Neuronal stem cell (in vitro differentiated cells): Measurements from ENCODE around the gene VPS51. TPM values are rescaled to one million over a fixed set of nuclear protein-coding genes. Genes with fewer than 3 reads are reported as not detected.

ENCODE experiments used
- DNase-seq: peaks from one replicate; pipeline ENCODE4 v3.0.0-alpha.2; 2013; ENCODE audit warnings: low spot score
- H2AFZ ChIP-seq: one replicate; pipeline ENCODE4 v1.6.1; 2013; ENCODE audit warnings: mild to moderate bottlenecking, low read length, inconsistent platforms
- H2AK5ac ChIP-seq: 2 replicates; pipeline ENCODE4 v1.6.1; 2013; ENCODE audit warnings: low read depth, mild to moderate bottlenecking, inconsistent platforms, low read length, moderate library complexity, mixed read lengths
- H2BK120ac ChIP-seq: 2 replicates; pipeline ENCODE4 v1.6.1; 2013; ENCODE audit warnings: low read depth, mild to moderate bottlenecking, inconsistent platforms, low read length, moderate library complexity, mixed read lengths
- H2BK12ac ChIP-seq: one replicate; pipeline ENCODE4 v1.6.1; 2013; ENCODE audit warnings: low read length, inconsistent platforms
- H2BK15ac ChIP-seq: 2 replicates; pipeline ENCODE4 v1.6.1; 2013; ENCODE audit warnings: mild to moderate bottlenecking, low read length, inconsistent platforms, mixed read lengths
- H2BK5ac ChIP-seq: one replicate; pipeline ENCODE4 v1.6.1; 2013; ENCODE audit warnings: inconsistent platforms, mild to moderate bottlenecking, low read length, moderate library complexity
- H3K14ac ChIP-seq: one replicate; pipeline ENCODE4 v1.6.1; 2013; ENCODE audit warnings: low read length, inconsistent platforms
- H3K18ac ChIP-seq: 2 replicates; pipeline ENCODE4 v1.6.1; 2013; ENCODE audit warnings: low read length, inconsistent platforms
- H3K23ac ChIP-seq: 2 replicates; pipeline ENCODE4 v1.6.1; 2013; ENCODE audit warnings: low read depth, mild to moderate bottlenecking, mixed read lengths, low read length, inconsistent platforms; ENCODE audit not compliant: poor library complexity
- H3K27ac ChIP-seq: replicated peaks from 3 replicates; pipeline ENCODE4 v1.5.1; 2013; ENCODE audit warnings: low read length, inconsistent platforms
- H3K27me3 ChIP-seq, 3 experiments: 2 replicates each; pipeline ENCODE4 v1.6.1; 2013; ENCODE audit warnings: low read length in 3 of 3, mild to moderate bottlenecking in 2 of 3, inconsistent platforms in 1 of 3, low read depth in 1 of 3, mixed read lengths in 1 of 3, moderate library complexity in 1 of 3; ENCODE audit not compliant: control insufficient read depth in 3 of 3, insufficient read depth in 3 of 3
- H3K36me3 ChIP-seq, 2 donors: replicated peaks in 1 of 2; 2 replicates each; pipeline ENCODE4 v1.6.1; 2013; ENCODE audit warnings: low read length in 2 of 2; ENCODE audit not compliant: control insufficient read depth in 2 of 2, insufficient read depth in 2 of 2
- H3K4ac ChIP-seq: 2 replicates; pipeline ENCODE4 v1.6.1; 2013; ENCODE audit warnings: inconsistent platforms, mild to moderate bottlenecking, low read length, moderate library complexity
- H3K4me1 ChIP-seq, 2 donors: 1 replicate in 1 of 2; 2 replicates in 1 of 2; pipeline ENCODE4 v1.6.1; 2013; ENCODE audit warnings: low read length in 2 of 2, low read depth in 1 of 2; ENCODE audit not compliant: control insufficient read depth in 2 of 2, insufficient read depth in 1 of 2
- H3K4me2 ChIP-seq: one replicate; pipeline ENCODE4 v1.6.1; 2013; ENCODE audit warnings: mild to moderate bottlenecking, low read length, inconsistent platforms; ENCODE audit not compliant: insufficient read depth, poor library complexity, severe bottlenecking
- H3K4me3 ChIP-seq, 2 donors: 2 replicates each; pipeline ENCODE4 v1.5.1; 2013; ENCODE audit warnings: low read length in 2 of 2, mild to moderate bottlenecking in 2 of 2, inconsistent platforms in 1 of 2, moderate library complexity in 1 of 2
- H3K79me1 ChIP-seq: one replicate; pipeline ENCODE4 v1.6.1; 2013; ENCODE audit warnings: low read depth, mild to moderate bottlenecking, inconsistent platforms, low read length, moderate library complexity
- H3K9ac ChIP-seq: one replicate; pipeline ENCODE4 v1.6.1; 2013; ENCODE audit warnings: mild to moderate bottlenecking, low read depth, low read length, inconsistent platforms; ENCODE audit not compliant: poor library complexity
- H3K9me3 ChIP-seq, 2 donors: replicated peaks in 1 of 2; 2 replicates each; pipeline versions ENCODE3 to v1.6.1; 2013; ENCODE audit warnings: low read length in 2 of 2, mild to moderate bottlenecking in 2 of 2, inconsistent platforms in 1 of 2, low read depth in 1 of 2, mixed read lengths in 1 of 2, moderate library complexity in 1 of 2; ENCODE audit not compliant: control insufficient read depth in 2 of 2, insufficient read depth in 1 of 2
- H4K8ac ChIP-seq: one replicate; pipeline ENCODE4 v1.6.1; 2013; ENCODE audit warnings: low read depth, mild to moderate bottlenecking, inconsistent platforms, low read length, moderate library complexity
- H4K91ac ChIP-seq: one replicate; pipeline ENCODE4 v1.6.1; 2013; ENCODE audit warnings: low read length, low read depth, mild to moderate bottlenecking, inconsistent platforms; ENCODE audit not compliant: poor library complexity
- WGBS, 2 donors: extraction: QIAGEN DNeasy Blood & Tissue Kit; methylation state at CpG; one replicate each; pipeline ENCODE4 v1.1.7; 2013; ENCODE audit warnings: missing lambda C conversion rate in 2 of 2, mixed read lengths in 1 of 2; ENCODE audit not compliant: insufficient read length in 2 of 2, insufficient replicate concordance in 1 of 2; ENCODE audit errors: extremely low coverage in 2 of 2; 5-methylcytosine and 5-hydroxymethylcytosine counted together
- small RNA-seq: library from polyadenylated mRNA; stranded (forward); fragments of <200 nt; extraction: miRNeasy Mini kit (QIAGEN cat#:217004); gene quantifications from one replicate; pipeline ENCODE3, GENCODE V24; 2013; ENCODE audit not compliant: insufficient read depth

The VPS51 gene

DNA sequence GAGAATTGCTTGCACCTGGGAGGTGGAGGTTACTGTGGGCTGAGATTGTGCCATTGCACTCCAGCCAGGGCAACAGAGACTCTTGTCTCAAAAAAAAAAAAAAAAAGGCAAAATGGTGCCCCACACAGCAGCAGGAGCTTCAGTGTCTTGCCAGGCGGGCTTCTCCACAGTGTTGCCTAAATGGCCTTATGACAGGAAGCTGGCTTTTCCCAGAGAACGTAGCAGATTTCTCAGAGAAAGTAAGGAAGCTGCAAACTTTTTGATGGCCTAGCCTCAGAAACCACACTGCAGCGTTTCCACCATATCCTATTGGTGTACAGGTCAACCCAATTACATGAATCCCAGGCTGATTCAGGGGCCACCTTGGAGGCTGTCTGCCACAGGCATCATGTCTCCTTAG is 61.3 kb downstream of the VPS51 start:
- no peak overlapping the region for H3K9ac ChIP-seq
- no peaks in the 10 kb centered on the region for H3K4me1 ChIP-seq
- no peak for DNase-seq
- H4K91ac ChIP-seq, result no peak overlapping the region
- no peak overlapping the region for H2BK12ac ChIP-seq
- no peak overlapping the region for H2AK5ac ChIP-seq
- H2AFZ ChIP-seq, result no peak overlapping the region
- no CpG with 5 or more reads among the region's 3 CpGs for WGBS, 2 donors
- no peak overlapping the region for H3K4me3 ChIP-seq
- H3K23ac ChIP-seq, result no peak overlapping the region
- no peak overlapping the region for H3K27ac ChIP-seq
- no peaks in the 10 kb centered on the region for H3K36me3 ChIP-seq
- no peak overlapping the region for H2BK15ac ChIP-seq
- H3K4ac ChIP-seq, result no peak overlapping the region
- H3K9me3 ChIP-seq, result no peaks in the 10 kb centered on the region
- H2BK120ac ChIP-seq, result no peak overlapping the region
- no peak overlapping the region for H3K14ac ChIP-seq
- H4K8ac ChIP-seq, result no peak overlapping the region
- no peaks in the 10 kb centered on the region for H3K27me3 ChIP-seq
- H3K4me2 ChIP-seq, result no peak overlapping the region
- H3K79me1 ChIP-seq, result no peaks in the 10 kb centered on the region
- H2BK5ac ChIP-seq, result no peak overlapping the region
- H3K18ac ChIP-seq, result no peak overlapping the region

DNA sequence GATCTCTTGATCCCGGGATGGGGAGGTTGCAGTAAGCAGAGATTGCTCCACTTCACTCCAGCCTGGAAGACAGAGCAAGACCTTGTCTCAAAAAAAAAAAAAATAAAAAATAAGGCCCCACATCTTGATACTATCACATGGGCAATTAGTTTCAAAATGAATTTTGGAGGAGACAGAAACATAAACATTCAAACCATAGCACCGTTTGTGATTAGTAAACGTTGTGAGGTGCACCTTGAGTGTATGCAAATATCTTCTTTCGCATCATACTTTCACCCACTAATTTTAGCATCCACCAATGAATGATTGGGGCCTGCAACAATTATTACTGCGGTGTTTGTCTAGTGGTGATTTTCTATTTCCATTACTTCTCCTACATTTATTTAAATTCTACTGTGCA is 63.0 kb downstream of the VPS51 start:
- H3K9me3 ChIP-seq, result no peaks in the 10 kb centered on the region
- H2AFZ ChIP-seq, result no peak overlapping the region
- no peak overlapping the region for H3K27ac ChIP-seq
- H2BK120ac ChIP-seq, result no peak overlapping the region
- DNase-seq, result no peak
- no peak overlapping the region for H2AK5ac ChIP-seq
- H3K14ac ChIP-seq, result no peak overlapping the region
- no peak overlapping the region for H3K23ac ChIP-seq
- no peaks in the 10 kb centered on the region for H3K79me1 ChIP-seq
- H3K27me3 ChIP-seq, result no peaks in the 10 kb centered on the region
- H3K9ac ChIP-seq, result no peak overlapping the region
- H3K4me3 ChIP-seq, result no peak overlapping the region
- no peak overlapping the region for H2BK15ac ChIP-seq
- H3K4me2 ChIP-seq, result no peak overlapping the region
- H4K8ac ChIP-seq, result no peak overlapping the region
- no peaks in the 10 kb centered on the region for H3K36me3 ChIP-seq
- H2BK5ac ChIP-seq, result no peak overlapping the region
- no peak overlapping the region for H3K18ac ChIP-seq
- H2BK12ac ChIP-seq, result no peak overlapping the region
- H4K91ac ChIP-seq, result no peak overlapping the region
- H3K4me1 ChIP-seq, result no peaks in the 10 kb centered on the region
- WGBS, 2 donors, result no CpG with 5 or more reads among the region's 5 CpGs
- no peak overlapping the region for H3K4ac ChIP-seq

DNA sequence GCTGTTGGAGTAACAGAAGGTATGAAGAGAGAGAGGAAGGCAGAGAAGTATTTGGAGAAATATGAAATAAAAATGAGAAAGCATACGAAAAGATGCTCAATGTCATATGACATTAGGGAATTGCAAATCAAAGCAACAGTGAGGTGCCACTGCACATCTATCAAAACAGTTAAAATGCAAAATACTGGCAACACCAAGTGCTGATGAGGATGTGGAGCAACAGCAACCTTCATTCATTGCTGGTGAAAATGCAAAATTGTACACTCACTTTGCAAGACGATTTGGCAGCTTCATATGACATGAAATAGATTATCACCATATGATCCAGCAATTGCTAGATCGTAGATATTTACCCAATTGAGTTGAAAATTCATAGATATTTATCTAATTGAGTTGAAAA is 64.6 kb downstream of the VPS51 start:
- Histone ChIP-seq H3K27me3 (no peaks in the 10 kb centered on the region), H3K27ac (no peak overlapping the region), H3K79me1 (no peaks in the 10 kb centered on the region), H3K4me3 (no peak overlapping the region), H3K4ac (no peak overlapping the region), H4K91ac (no peak overlapping the region), H3K4me1 (no peaks in the 10 kb centered on the region), H2BK15ac (no peak overlapping the region), H2BK5ac (no peak overlapping the region), H2BK120ac (no peak overlapping the region), H2AFZ (no peak overlapping the region), H3K9ac (no peak overlapping the region), H3K4me2 (no peak overlapping the region), H3K9me3 (no peaks in the 10 kb centered on the region), H3K36me3 (no peaks in the 10 kb centered on the region), H3K18ac (no peak overlapping the region), H3K23ac (no peak overlapping the region), H3K14ac (no peak overlapping the region), H4K8ac (no peak overlapping the region), H2BK12ac (no peak overlapping the region), H2AK5ac (no peak overlapping the region)
- no peak for DNase-seq
- no CpG with 5 or more reads among the region's 3 CpGs for WGBS, 2 donors

Small RNA genes within 50 kb of the gene (small RNA-seq; reads per million reads assigned to genes)
- gene HIGD1AP10, result not detected
- gene PDCL2P2, result not detected
- gene RNU2-23P, result not detected
